SK-N-SH (cell line): ENCODE results near the gene TYROBP. TPM values are rescaled to one million over a fixed set of nuclear protein-coding genes. Genes with fewer than 3 reads are reported as not detected.

Experiments
- CTCF ChIA-PET: fragments of 300-600, 350-600 bp; formaldehyde crosslinking; extraction: SDS; loops from one replicate; lab custom pipeline; 2021; lab: Yijun Ruan, JAX
- POLR2A ChIA-PET: fragments of 350-600 bp; sonication (Branson Sonifier 250); formaldehyde crosslinking; extraction: SDS; loops from one replicate; lab custom pipeline; 2020; ENCODE audit warnings: antibody characterized with exemption, inconsistent platforms; lab: Yijun Ruan, JAX
- DNase-seq: peaks from one replicate; pipeline ENCODE4 v3.0.0; 2012
- H2AFZ ChIP-seq: fragments of 200-600 bp; sonication (generic); 2 replicates; pipeline ENCODE4 v1.8.1; 2016; ENCODE audit warnings: antibody characterized with exemption, mild to moderate bottlenecking, low read depth
- H3F3A ChIP-seq: fragments of 200-600 bp; sonication (generic); replicated peaks from 2 replicates; pipeline ENCODE3; 2016; ENCODE audit warnings: antibody characterized with exemption, mild to moderate bottlenecking; ENCODE audit not compliant: insufficient read depth
- H3K27ac ChIP-seq, 2 experiments: fragments of 200-500 bp in 1 of 2; fragments of 200-600 bp in 1 of 2; sonication (Bioruptor generic) in 1 of 2; sonication (generic), shearing (Covaris generic) in 1 of 2; 2 replicates each; pipeline versions ENCODE4 v1.5.1 to v1.6.1; 2014 to 2016; ENCODE audit warnings: low read depth in 2 of 2, inconsistent platforms in 1 of 2, low read length in 1 of 2, mild to moderate bottlenecking in 1 of 2, mixed read lengths in 1 of 2
- H3K27me3 ChIP-seq: fragments of 200-600 bp; sonication (generic), shearing (Covaris generic); 2 replicates; pipeline ENCODE4 v1.6.1; 2016; ENCODE audit warnings: mixed run types; ENCODE audit not compliant: insufficient read depth
- H3K36me3 ChIP-seq, 2 experiments: fragments of 200-500 bp in 1 of 2; fragments of 200-600 bp in 1 of 2; sonication (Bioruptor generic) in 1 of 2; sonication (generic) in 1 of 2; replicated peaks in 1 of 2; 2 replicates each; pipeline versions ENCODE3 to v1.5.1; 2014 to 2016; ENCODE audit warnings: low read length in 1 of 2, mild to moderate bottlenecking in 1 of 2; ENCODE audit not compliant: insufficient read depth in 2 of 2, control insufficient read depth in 1 of 2
- H3K4me1 ChIP-seq, 2 experiments: fragments of 200-500 bp in 1 of 2; fragments of 200-600 bp in 1 of 2; sonication (Bioruptor generic) in 1 of 2; sonication (generic), shearing (Covaris generic) in 1 of 2; 2 replicates each; pipeline versions ENCODE4 v1.5.1 to v1.6.1; 2014 to 2016; ENCODE audit warnings: low read depth in 1 of 2, low read length in 1 of 2, mixed run types in 1 of 2; ENCODE audit not compliant: insufficient read depth in 2 of 2, control insufficient read depth in 1 of 2
- H3K4me2 ChIP-seq: fragments of 200-600 bp; sonication (generic), shearing (Covaris generic); 2 replicates; pipeline ENCODE4 v1.6.1; 2017; ENCODE audit warnings: mixed run types
- H3K4me3 ChIP-seq, 2 experiments: fragments of 200-500 bp in 1 of 2; fragments of 200-600 bp in 1 of 2; sonication (Bioruptor generic) in 1 of 2; sonication (generic), shearing (Covaris generic) in 1 of 2; 2 replicates each; pipeline versions ENCODE4 v1.5.1 to v1.8.1; 2014 to 2016; ENCODE audit warnings: low read depth in 2 of 2, inconsistent platforms in 1 of 2, low read length in 1 of 2, mild to moderate bottlenecking in 1 of 2, mixed read lengths in 1 of 2, moderate library complexity in 1 of 2
- H3K79me2 ChIP-seq: fragments of 200-600 bp; sonication (generic); 2 replicates; pipeline ENCODE4 v1.8.1; 2017; ENCODE audit warnings: mild to moderate bottlenecking; ENCODE audit not compliant: insufficient read depth
- H3K9ac ChIP-seq: fragments of 200-600 bp; sonication (generic); 2 replicates; pipeline ENCODE4 v1.6.1; 2017; ENCODE audit warnings: mixed run types
- H3K9me2 ChIP-seq: fragments of 200-600 bp; sonication (generic); 2 replicates; pipeline ENCODE4 v1.6.1; 2017; ENCODE audit warnings: mixed run types
- H3K9me3 ChIP-seq: fragments of 200-600 bp; sonication (generic); 2 replicates; pipeline ENCODE4 v1.6.1; 2017; ENCODE audit warnings: mixed run types, mild to moderate bottlenecking, moderate library complexity
- H4K20me1 ChIP-seq: fragments of 200-600 bp; sonication (generic); 2 replicates; pipeline ENCODE4 v1.6.1; 2017; ENCODE audit warnings: mild to moderate bottlenecking, mixed run types; ENCODE audit not compliant: insufficient read depth
- ELF1 ChIP-seq: IDR thresholded peaks from 2 replicates; pipeline ENCODE4 v1.4.0; 2012
- GATA2 ChIP-seq: sonication (generic); formaldehyde crosslinking; IDR thresholded peaks from 2 replicates; pipeline ENCODE4 v1.5.0; 2020; ENCODE audit warnings: mild to moderate bottlenecking, missing genetic modification reagents
- IRF3 ChIP-seq: fragments of 150-350 bp; IDR thresholded peaks from 2 replicates; pipeline ENCODE4 v1.6.1; 2016; ENCODE audit warnings: mild to moderate bottlenecking, low read depth, low read length
- JUND ChIP-seq: IDR thresholded peaks from 2 replicates; pipeline ENCODE4 v1.4.0; 2012
- MAX ChIP-seq: IDR thresholded peaks from 2 replicates; pipeline ENCODE4 v1.4.0; 2012; ENCODE audit warnings: low read depth
- NFIC ChIP-seq: IDR thresholded peaks from 2 replicates; pipeline ENCODE4 v1.4.0; 2012; ENCODE audit warnings: borderline replicate concordance
- PBX3 ChIP-seq: IDR thresholded peaks from 2 replicates; pipeline ENCODE4; 2012
- POLR2AphosphoS5 ChIP-seq: IDR thresholded peaks from 2 replicates; pipeline ENCODE4 v1.6.1; 2012; ENCODE audit warnings: low read depth, low read length
- REST ChIP-seq: IDR thresholded peaks from 2 replicates; pipeline ENCODE4 v1.6.1; 2012; ENCODE audit warnings: mild to moderate bottlenecking, low read depth, low read length, moderate library complexity
- RFX5 ChIP-seq: IDR thresholded peaks from 2 replicates; pipeline ENCODE4 v1.6.1; 2012; ENCODE audit warnings: mild to moderate bottlenecking, improper control_type of control experiment, low read length
- TAF1 ChIP-seq: IDR thresholded peaks from 2 replicates; pipeline ENCODE4 v1.6.1; 2012; ENCODE audit warnings: low read depth, mild to moderate bottlenecking, low read length, moderate library complexity, borderline replicate concordance
- TCF12 ChIP-seq: IDR thresholded peaks from 2 replicates; pipeline ENCODE4 v1.4.0; 2012
- TEAD4 ChIP-seq: IDR thresholded peaks from 2 replicates; pipeline ENCODE4 v1.4.0; 2012; ENCODE audit warnings: mild to moderate bottlenecking, borderline replicate concordance; ENCODE audit not compliant: insufficient read depth
- USF2 ChIP-seq: fragments of 150-350 bp; IDR thresholded peaks from 2 replicates; pipeline ENCODE4 v1.6.1; 2017; ENCODE audit warnings: antibody characterized with exemption, low read length, low read depth, borderline replicate concordance
- YY1 ChIP-seq: IDR thresholded peaks from 2 replicates; pipeline ENCODE4 v1.4.0; 2012; ENCODE audit warnings: low read depth, mild to moderate bottlenecking
- WGBS: methylation state at CpG from one replicate; pipeline ENCODE4 v1.1.6; 2017; ENCODE audit warnings: low lambda C conversion rate; 5-methylcytosine and 5-hydroxymethylcytosine counted together
- polyA plus RNA-seq, 3 experiments: library from polyadenylated mRNA; depleted of rRNA; stranded (reverse); fragments of >200 nt; gene quantifications; 2 replicates each; pipeline ENCODE4 v1.2.3, GENCODE V29; 2012

Gene TYROBP
- polyA plus RNA-seq, 1 of the 3 experiments (the other 2 are of a cell fraction): not detected

GRCh38 chr19:35901055-35901644 is 6.9 kb downstream of the TYROBP start:
- TF ChIP-seq JUND (peak; percentile 42), TCF12 (peak; percentile 59; the same call in 1 of the 2 replicates), ELF1 (no peak), TEAD4 (peak; percentile 61; the same call in 1 of the 2 replicates), REST (0 out of 2 replicates have a peak, but pooled peaks have one; percentile 39), MAX (no peak), PBX3 (peak; percentile 82)
- TF ChIP-seq, all 33 proteins: peak for 5
- CTCF ChIA-PET: interaction anchor here (1.5 to 1.6 kb wide), 2 partner anchors 21 to 32 kb away, joined by 4 read pairs; partner anchors contain the start of gene APLP1
- H3K9ac ChIP-seq: peak overlapping the region; percentile 83

GRCh38 chr19:35899547-35900214 is 8.4 kb downstream of the TYROBP start:
- Histone ChIP-seq H3K9ac (peak overlapping the region; percentile 83), H3K36me3 (peaks cover 0 to 3% of the 10 kb centered on the region in 2 experiments), H2AFZ (peak overlapping the region; percentile 94), H3F3A (peaks cover 10% of the 10 kb centered on the region), H3K79me2 (peaks cover 11% of the 10 kb centered on the region; the same call in 1 of the 2 replicates), H4K20me1 (no peaks in the 10 kb centered on the region), H3K4me1 (peaks cover 8 to 22% of the 10 kb centered on the region in 2 experiments; a peak in 3 of 4 replicates), H3K9me3 (no peaks in the 10 kb centered on the region), H3K27me3 (no peaks in the 10 kb centered on the region), H3K9me2 (no peaks in the 10 kb centered on the region), H3K27ac (peak overlapping the region; percentile 30 to 54), H3K4me2 (peak overlapping the region; percentile 100), H3K4me3 (peak overlapping the region; percentile 69 to 100)
- ChIA-PET POLR2A (interaction anchor here (1.4 kb wide), 1 partner anchor 32 kb away, joined by 5 read pairs; no protein-coding TSS in a partner anchor), CTCF (interaction anchor here (1.5 kb wide), 1 partner anchor 19 kb away, joined by 4 read pairs; no protein-coding TSS in a partner anchor)
- WGBS: 0% methylated on average over 14 of the region's 43 CpGs
- DNase-seq: peak; percentile 95
- TF ChIP-seq RFX5 (no peak), USF2 (no peak), PBX3 (no peak), GATA2 (CRISPR knock-in tag) (no peak), MAX (peak; percentile 14; the same call in 1 of the 2 replicates), NFIC (no peak), TCF12 (no peak; the same call in 1 of the 2 replicates), IRF3 (no peak), YY1 (0 out of 2 replicates have a peak, but pooled peaks have one; percentile 39), POLR2AphosphoS5 (peak; percentile 30; the same call in 1 of the 2 replicates), TAF1 (no peak)

More at GRCh38 chr19:35901055-35901644, 6.9 kb downstream of the TYROBP start:
- H3K27me3 ChIP-seq: no peaks in the 10 kb centered on the region
- peak overlapping the region; percentile 69 to 100 for H3K4me3 ChIP-seq
- WGBS: 53% methylated on average over 2 of the region's 2 CpGs
- H3K9me3 ChIP-seq: no peaks in the 10 kb centered on the region
- H3K36me3 ChIP-seq: no peaks in the 10 kb centered on the region
- H4K20me1 ChIP-seq: no peaks in the 10 kb centered on the region
- H3K27ac ChIP-seq: peak overlapping the region; percentile 41 to 54; a peak in 2 of 4 replicates
- H3K9me2 ChIP-seq: no peaks in the 10 kb centered on the region
- no peak for DNase-seq
- peaks cover 11% of the 10 kb centered on the region; the same call in 1 of the 2 replicates for H3K79me2 ChIP-seq
- H3K4me1 ChIP-seq: peaks cover 8 to 22% of the 10 kb centered on the region in 2 experiments; a peak in 3 of 4 replicates
- POLR2A ChIA-PET: interaction anchor here (0.5 to 1.4 kb wide), 4 partner anchors 30 to 169 kb away, joined by 3 to 5 read pairs (median 4); partner anchors contain the start of gene ALKBH6
- peak overlapping the region; percentile 94; the same call in 1 of the 2 replicates for H2AFZ ChIP-seq
- H3K4me2 ChIP-seq: peak overlapping the region; percentile 100
- H3F3A ChIP-seq: peaks cover 10% of the 10 kb centered on the region
